NCI-H82 treated with DMSO at 0.1 percent for 48 hours (cell line): ENCODE results near the gene LRRIQ4.

ENCODE experiments used
- DNase-seq: peaks from one replicate; lab custom pipeline; 2025; ENCODE audit not compliant: unreplicated experiment; lab: John Stamatoyannopoulos, UW

The LRRIQ4 gene

DNA sequence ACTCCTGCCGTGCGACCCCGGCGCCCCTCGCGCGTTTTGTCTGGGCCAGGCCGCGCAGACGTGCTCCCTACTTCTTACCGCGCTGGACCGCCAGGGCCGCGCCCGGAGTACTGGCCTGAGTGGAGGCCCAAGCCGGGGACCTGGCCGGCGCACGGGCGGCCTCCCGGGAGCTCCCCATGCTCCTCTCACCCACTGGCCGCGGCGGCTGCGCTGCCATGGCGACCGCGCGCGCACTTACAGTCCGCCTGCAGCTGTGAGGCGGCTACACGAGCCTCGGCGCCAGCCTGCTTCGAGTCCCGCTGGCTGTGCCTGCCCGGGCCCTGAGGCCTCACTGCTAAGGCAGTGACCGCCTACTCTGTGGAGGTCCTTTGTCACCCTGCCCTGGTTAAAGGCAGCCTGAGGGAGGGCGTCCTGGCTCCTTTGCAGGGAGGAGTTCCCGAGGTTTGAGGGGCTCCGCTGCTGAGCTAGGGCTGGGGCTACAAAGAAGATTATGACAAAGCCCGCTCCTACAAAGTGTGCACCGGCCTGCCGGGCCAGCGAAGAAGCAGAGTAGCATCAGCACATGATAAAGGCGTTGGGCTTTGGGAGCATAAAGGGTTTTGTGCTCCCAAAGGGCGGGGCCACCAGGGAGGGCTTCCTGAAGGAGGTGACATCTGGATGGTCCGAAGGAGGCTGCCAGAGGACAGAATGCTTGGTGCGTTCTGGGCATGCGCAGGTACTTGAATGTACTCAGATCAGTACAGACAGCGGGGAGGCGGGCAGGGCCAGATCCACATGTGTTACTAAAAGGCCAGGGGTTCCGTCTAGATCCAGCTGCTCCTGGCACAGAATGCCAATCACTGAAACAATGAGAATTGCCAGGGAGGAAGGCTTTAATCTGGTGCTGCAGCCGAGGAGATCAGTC is at the start of gene LRRIQ4, which contains the start of gene LRRC34:
TSS of gene LRRIQ4 (plus strand) at position 539 of the 904 bp plus-strand sequence. CDS start 9,052 bp downstream, outside the sequence.
TSS of gene LRRC34 (minus strand) at position 573 of the 904 bp plus-strand sequence. CDS start at position 217, 356 bp downstream.
- DNase-seq, result peak; percentile 66

DNA sequence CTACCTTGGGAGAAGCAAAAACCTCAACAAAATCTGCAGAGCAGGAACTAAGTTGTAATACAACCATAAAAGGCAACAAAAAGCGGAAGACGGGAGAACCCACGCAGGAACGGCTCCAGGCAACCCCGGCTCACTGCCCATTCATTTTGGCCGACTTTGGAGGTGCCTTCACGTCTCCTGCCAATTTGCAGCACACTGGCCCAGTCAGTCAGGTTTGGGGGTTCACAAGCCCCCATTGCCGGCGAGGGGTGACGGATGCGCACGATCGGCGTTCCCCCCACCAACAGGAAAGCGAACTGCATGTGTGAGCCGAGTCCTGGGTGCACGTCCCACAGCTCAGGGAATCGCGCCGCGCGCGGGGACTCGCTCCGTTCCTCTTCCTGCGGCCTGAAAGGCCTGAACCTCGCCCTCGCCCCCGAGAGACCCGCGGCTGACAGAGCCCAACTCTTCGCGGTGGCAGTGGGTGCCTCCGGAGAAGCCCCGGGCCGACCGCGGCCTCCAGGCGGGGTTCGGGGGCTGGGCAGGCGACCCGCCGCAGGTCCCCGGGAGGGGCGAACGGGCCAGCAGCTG is 48.3 kb upstream of the LRRIQ4 start:
- DNase-seq, result no peak

DNA sequence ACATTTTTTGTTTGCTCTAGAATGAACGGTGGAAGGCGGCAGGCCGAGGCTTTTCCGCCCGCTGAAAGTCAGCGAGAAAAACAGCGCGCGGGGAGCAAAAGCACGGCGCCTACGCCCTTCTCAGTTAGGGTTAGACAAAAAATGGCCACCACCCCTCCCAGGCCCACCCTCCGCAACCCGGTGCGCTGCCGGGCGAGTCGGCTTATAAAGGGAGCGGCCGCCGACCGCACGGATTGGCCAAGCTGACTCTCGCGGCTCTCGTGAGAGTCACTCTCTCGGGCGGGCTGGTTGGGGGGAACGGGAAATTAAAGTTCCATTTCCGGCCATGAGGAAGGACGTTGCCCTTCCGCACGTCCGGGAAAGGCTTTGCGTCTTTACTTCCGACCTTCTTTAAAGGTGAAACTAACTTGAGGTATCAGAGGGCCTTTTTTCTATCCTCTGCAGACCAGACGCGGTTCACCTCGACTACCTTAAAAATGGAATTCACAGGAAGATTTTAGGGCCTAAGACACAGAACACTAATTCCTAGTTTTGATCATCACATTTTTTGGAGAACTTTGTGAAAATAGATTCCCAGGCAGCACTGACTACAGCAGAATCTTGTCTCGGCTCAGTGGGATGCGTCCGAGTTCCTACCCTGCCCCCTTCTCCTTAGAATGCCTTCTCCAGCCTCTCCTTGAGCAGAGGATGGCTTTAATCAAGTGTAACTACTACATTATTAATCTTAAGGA is 47.6 kb upstream of the LRRIQ4 start, which contains the start of gene TERC:
TSS of gene TERC (minus strand) at position 179 of the 731 bp plus-strand sequence.
- no peak for DNase-seq

DNA sequence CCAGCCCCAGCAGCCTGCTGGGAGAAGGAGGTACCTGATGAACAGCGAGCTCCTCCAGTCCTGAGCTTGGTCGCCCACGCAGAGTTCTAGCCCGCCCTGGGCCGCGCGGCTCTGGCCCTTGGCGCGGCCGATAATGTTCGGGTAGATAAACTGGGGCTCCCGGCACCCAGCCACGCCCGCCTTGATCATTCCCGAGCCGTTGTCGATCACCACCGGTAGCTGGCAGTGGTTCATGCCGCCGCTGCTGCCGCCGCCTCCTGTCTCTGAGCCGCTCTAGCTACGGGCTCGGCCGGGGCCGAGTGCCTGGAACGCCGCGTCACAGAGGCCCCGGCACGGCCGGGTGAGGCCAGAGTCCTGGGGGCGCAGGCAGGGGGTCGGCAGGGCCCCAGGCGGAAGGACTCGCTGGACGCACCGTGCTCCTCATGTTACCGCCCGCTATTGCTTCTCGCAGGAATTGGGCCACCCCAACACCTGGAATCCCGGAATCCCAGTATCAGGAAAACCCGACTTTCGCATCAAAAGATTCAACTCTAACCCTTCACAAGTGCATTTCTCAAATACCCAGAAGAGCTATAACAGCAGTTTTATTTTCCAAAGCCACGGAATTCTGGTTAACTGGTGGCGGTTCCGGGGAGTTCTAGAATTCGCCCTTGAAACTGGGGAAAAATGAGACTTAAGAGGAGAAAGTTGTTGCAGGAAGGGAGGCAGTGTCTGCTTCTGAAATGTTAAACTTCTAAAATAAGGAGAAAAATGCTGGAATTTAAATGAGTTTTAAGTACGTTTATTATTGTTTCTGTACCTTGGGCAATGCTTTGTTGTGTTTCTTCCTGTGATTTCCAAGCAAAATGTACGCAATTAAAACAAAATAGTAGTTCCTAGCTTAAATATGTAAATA is 43.1 kb upstream of the LRRIQ4 start, which contains the start of gene ACTRT3:
TSS of gene ACTRT3 (minus strand) at position 275 of the 895 bp plus-strand sequence. CDS start at position 234, 41 bp downstream.
- peak; percentile 30 for DNase-seq

DNA sequence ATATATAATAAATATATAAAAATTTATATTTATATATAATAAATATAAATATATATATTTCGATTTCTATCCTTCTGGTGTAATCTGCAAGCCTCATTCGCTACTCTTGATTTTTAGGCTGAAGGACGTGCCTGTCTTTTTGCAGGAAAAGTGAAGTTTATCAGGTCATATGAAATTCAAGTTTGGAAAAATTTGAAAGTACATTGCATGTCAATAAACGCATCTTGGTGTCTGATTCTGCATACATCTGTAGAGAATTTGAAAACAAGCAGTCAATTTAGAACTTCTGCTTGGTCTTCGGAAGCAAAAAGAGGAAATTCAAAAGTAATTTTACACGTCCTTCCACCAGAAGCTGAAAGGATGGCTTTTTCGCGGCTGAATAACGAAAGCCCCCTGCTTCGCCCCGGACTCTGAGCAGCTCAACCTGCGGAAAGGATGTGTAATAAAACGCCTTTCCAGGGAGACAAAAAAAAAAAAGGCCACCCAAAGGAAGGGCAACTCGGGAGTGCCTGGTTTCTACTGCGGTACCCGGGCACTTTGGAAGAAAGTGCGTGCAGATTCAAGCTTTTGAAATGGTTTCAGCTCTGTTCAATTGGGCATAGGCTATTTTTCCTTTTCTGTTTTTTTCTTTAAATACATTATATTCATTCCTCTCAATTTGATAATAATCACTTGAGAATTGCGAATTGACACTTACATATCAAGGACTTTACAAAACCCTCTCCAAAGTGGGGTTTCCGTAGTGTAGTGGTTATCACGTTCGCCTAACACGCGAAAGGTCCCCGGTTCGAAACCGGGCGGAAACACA is 41.0 kb upstream of the LRRIQ4 start:
- DNase-seq, result peak; percentile 82

DNA sequence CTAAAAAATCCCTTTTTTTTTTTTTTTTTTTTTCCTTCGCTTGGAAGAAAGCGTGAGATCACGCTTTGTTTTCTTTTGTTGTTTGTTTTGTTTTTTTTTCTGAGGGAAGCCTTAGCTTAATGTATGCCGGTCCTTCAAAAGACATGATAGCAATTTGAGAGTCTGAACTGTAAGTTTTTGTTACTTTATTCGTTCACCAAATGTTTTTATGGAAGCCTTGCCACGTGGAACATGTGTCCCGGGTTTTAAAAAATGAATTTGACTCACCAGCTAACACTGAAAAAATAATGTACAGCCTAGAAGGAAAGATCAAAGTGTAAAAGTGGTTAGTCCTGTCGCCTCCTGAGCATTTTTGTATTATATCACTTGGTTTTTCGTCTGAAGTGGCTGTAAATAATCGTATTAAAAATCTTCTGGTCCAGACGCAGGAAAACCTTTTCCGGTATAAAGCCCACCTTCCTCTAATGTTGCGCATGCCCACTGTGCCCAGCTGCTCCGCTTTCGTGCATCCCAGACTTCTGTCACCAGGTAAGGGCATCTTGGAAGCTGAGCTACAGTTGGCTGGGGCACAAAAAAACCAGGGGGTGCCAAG is 40.3 kb upstream of the LRRIQ4 start:
- DNase-seq, result peak; percentile 92

DNA sequence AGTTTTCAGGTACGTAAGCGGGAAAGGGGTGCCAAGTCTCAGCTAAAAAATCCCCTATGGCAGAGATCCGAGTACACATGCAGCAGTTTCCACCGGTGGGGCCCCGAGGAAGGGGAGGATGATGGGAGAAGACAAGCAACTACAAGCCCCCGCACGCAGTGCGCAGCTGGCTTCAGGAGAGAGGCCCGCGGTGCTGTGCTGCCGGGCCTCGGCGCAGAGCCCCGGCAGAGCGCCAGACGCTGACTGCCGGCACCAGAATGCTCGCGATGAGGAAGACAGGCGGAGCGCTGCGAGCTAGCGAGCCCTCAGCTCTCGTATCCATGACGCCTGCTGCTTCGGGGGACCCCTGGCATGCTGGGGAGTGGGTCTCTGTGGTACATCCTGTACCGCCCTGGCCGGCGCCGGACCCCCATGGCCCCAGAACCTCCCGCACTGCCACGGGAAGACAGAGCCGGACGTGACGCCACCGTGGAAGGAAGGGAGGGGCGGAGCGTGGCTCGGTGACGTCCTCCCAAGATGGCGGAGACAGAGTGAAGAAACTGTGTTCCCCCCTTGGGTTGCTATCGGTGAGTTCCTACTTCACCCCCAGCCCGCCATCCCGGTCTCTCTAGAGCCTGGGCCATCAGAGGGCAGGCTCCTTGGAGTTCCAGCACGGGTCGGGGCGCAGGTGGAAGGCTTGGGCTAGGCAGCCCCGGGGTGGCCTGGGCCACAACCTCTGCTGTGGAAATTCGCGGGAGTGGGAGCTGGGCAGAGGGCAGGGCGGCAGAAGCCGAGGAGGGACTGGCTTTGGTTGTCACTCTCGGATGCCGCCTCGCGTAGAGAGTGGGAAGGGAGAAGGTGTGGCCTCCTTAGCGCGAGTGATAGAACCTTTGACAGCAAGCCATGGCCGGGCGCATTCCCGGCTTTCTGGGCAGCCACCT is 39.5 kb upstream of the LRRIQ4 start, which contains the start of gene MYNN:
TSS of gene MYNN (plus strand) at position 500 of the 920 bp plus-strand sequence. CDS start 900 bp downstream, outside the sequence.
- DNase-seq, result peak; percentile 79

DNA sequence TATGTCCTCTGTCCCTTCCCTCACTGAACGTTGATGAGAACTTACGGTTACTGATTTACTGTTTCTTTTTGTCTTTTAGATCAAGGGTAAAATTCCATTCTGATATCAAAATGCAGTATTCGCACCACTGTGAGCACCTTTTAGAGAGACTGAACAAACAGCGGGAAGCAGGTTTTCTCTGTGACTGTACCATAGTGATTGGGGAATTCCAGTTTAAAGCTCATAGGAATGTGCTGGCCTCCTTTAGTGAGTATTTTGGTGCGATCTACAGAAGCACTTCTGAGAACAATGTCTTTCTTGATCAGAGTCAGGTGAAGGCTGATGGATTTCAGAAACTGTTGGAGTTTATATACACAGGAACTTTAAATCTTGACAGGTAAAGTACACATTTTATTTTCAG is 38.5 kb upstream of the LRRIQ4 start:
- DNase-seq, result no peak

DNA sequence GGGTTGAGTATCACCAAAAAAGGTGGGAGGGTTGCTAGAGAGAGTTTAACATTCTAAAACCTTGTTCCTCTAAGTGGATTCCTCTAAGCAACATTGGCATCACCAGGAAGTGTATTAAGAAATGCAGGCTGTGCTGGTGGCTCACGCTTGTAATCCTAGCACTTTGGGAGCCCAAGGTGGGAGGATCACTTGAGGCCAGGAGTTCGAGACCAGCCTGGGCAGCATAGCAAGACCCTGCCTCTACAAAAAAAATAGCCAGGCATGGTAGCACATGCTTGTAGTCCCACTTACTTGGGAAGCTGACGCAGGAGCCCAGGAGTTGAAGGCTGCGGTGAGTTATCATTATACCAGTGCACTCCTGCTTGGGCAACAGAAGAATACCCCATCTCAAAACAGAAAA is 34.8 kb upstream of the LRRIQ4 start:
- no peak for DNase-seq

DNA sequence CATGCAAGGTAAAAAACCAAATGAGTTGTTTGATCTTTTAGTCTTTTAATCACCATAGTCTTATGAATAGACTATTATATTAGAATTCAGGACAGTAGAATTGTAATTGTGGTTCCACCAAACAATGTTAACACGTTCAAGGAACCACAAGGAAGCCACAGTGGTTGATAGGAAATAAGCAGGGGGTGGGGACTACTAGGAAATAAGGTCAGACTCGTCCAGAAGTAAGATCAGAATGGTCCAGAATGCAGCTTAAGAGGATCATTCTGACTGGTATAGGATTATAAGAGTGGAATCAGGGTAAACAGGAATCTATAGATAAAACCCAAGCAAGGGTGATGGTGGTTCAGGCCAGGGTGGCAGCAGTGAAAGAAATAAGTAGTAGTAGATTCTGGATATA is 31.9 kb upstream of the LRRIQ4 start:
- no peak for DNase-seq

DNA sequence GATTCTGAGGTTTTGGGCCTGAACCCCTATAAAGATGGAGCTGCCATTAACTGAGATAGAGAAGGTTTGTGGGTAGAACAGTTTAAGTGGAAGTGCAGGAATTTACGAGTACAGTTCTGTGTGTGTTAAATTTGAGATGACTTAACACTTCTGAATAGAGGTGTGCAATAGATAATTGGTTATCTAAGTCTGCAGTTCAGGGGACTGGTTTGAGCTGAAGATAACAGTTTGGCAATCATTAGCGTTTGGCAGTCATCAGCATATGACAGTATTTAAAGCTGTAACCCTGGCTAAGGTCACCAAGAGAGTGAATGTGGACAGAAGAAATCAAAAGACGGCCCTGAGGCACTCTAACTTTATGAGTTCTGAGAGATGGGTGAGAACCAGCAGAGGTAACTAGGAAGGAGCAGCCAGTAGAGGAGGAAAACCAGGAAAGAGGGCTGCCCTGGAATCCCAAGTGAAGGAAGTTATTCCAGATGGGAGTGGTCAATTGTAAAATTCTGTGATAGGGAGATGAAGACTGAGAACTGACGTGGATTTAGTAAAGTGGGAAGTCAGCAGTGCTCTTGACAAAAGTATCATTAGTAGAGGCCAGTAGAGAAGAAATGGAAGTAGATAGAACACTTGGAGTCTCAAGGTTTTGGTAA is 31.3 kb upstream of the LRRIQ4 start:
- DNase-seq, result no peak

DNA sequence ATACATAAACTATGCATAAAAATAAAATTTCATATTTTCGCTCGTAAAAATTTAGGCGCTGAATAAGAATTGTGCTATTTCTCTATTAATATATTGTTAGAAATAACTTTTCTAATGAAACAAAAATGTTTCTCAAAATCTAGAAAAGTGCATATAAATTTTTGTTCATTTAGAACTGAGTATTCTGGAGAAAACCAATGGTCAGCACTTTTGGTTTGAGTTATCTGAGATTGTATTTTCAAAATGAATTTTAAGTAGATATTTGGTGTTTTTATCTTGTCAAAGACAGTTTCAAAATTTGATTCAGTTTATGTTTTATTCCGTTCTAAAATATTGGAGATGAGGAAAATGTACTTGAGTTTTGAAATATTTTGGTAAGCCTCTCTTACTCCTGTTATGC is 25.6 kb upstream of the LRRIQ4 start:
- DNase-seq, result no peak

DNA sequence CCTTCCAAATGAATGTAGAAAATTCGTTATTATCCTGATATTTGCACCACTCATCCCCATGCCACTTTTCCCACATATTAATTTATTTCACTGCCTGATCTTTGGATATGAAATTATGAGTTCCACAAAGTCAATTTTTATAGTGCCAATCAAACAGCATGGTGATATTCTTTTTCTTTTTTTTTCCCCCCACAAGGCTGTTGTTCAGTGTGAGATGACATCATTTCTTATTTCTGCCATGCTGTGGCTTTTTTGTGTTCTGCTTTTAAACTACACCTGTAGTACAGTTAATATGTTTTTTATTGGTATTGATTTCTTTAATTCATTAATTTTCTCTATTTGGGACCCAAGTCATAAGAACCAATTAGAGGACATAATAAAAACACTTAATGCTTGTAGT is 24.9 kb upstream of the LRRIQ4 start:
- DNase-seq, result no peak

DNA sequence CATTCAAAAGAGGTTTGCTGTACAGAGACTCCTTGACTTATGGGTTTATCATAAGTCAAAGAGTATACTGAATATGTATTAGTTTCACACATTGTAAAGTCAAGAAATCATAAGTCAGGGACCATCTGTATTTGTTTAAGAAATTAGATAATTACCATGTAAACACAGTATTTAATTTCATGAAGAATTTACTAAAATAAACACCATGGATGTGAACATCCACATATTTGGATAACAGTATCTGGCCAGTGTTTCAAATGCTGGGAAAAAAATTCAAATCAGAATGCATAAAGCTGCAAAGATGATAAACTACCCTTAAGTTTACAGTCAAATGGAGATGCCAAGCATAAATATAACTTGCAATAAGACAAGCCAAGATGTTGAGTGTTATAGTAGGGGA is 22.5 kb upstream of the LRRIQ4 start:
- DNase-seq, result no peak

DNA sequence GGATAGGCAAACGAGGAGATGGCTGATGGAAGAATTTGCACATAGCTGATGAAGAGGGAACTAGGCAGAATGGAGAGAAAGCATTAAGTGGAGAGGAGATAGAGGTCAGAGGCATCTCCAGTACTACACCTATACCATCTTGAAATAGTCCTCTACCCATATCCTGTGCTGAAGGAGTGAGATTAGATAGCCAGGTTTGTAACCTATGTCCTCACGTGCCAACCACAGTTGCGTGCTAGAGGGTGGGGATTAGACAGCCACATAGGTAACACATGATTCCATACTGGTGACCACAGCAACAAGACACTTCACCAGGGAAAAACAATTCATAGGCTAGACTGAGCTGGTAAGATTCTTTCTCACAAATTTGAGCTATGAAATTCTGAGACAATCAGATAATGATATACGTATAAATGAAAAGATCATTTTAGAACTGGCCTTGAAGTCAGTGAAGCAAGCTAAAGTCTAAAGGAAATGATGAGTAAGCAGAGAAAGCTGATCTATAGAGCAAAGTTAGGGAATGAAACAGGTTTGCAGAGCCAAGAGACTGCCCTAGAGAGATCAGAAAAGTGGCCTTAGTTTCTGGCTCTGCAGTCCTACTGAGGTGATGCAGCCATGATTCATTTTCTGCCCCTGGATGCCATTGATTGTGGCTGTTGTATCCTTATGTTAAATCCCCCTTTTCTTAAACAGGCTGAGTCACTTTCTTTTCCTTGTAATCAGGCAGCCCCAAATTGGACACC is 21.8 kb upstream of the LRRIQ4 start:
- DNase-seq, result no peak

DNA sequence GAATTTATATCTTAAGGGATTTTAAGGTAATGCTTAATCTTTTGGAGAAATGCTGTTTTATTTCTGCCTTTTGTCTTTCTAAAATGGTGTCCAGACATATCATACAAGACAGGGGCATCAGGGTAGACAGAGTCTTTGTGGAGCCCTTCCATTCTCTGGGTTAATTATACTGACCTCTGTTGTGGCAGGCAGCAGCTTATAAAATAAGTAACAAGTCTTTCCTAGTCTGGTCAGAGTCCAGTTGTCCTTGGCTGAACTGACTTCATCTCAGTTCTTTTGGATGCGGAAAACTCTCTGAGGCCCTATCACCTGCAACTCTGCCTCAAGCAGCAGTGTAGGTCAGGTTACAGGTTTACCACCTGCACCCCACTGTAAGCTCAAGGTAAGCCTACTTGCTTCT is 20.3 kb upstream of the LRRIQ4 start:
- DNase-seq, result no peak

DNA sequence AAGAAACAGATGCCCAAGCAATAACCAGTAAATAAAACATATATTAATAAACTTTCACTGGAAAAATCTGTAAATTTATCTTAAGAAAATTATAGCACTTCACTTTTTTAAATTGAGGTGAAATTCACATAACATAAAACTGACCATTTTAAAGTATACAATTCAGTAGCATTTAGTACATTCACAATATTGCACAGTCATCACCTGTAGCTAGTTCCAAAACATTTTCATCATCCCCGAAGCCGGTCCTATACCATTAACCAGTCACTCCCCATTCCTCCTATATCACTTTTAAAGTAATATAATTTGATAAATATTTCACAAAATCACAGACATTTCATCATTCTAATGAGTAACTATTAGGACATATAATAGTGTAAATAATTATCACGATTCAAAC is 8.0 kb upstream of the LRRIQ4 start:
- no peak for DNase-seq
